GM23338 (cell line): ENCODE data around the gene LASP1NB.
"Not testable (repeated sequence)": the region's sequence is repeated elsewhere in the genome, so short reads cannot be mapped to it uniquely, and the experiment has no call there.

Source experiments
- ATAC-seq: fragments of 200-7000 bp; cut with Tn5 transposase; 3 replicates; pipeline ENCODE4 v1.9.1; 2020
- DNase-seq: peaks from one replicate; pipeline ENCODE4 v3.0.0-alpha.2; 2015; ENCODE audit warnings: low spot score
- H2AFZ ChIP-seq: fragments of 200-600 bp; sonication (generic); 2 replicates; pipeline ENCODE4 v1.8.0; 2016; ENCODE audit warnings: antibody characterized with exemption, mild to moderate bottlenecking, moderate library complexity
- H3F3A ChIP-seq: fragments of 200-600 bp; sonication (generic); replicated peaks from 2 replicates; pipeline ENCODE4 v1.8.0; 2017; ENCODE audit warnings: antibody characterized with exemption, mixed run types, low read depth
- H3K27ac ChIP-seq: fragments of 200-600 bp; sonication (generic); 2 replicates; pipeline ENCODE4 v1.6.1; 2016; ENCODE audit warnings: low read depth
- H3K27me3 ChIP-seq: fragments of 200-600 bp; sonication (generic); 2 replicates; pipeline ENCODE4 v1.8.0; 2016; ENCODE audit warnings: mild to moderate bottlenecking, mixed run types, moderate library complexity; ENCODE audit not compliant: insufficient read depth
- H3K36me3 ChIP-seq: fragments of 200-600 bp; sonication (generic); 2 replicates; pipeline ENCODE4 v1.8.0; 2016; ENCODE audit warnings: mild to moderate bottlenecking; ENCODE audit not compliant: insufficient read depth
- H3K4me1 ChIP-seq: fragments of 200-600 bp; sonication (generic); 2 replicates; pipeline ENCODE4 v1.8.0; 2016; ENCODE audit warnings: mild to moderate bottlenecking, moderate library complexity; ENCODE audit not compliant: insufficient read depth
- H3K4me2 ChIP-seq: fragments of 200-600 bp; sonication (generic); 2 replicates; pipeline ENCODE4 v1.7.1; 2017; ENCODE audit warnings: mixed run types
- H3K4me3 ChIP-seq: fragments of 200-600 bp; sonication (generic); 2 replicates; pipeline ENCODE4 v1.6.1; 2016; ENCODE audit warnings: mixed run types
- H3K79me2 ChIP-seq: fragments of 200-600 bp; sonication (generic); replicated peaks from 2 replicates; pipeline ENCODE4 v1.8.0; 2017; ENCODE audit warnings: mild to moderate bottlenecking; ENCODE audit not compliant: insufficient read depth
- H3K9me2 ChIP-seq: fragments of 200-600 bp; sonication (generic); 2 replicates; pipeline ENCODE4 v1.8.0; 2017; ENCODE audit not compliant: insufficient read depth
- H4K20me1 ChIP-seq: fragments of 200-600 bp; sonication (generic); replicated peaks from 2 replicates; pipeline ENCODE4 v1.8.0; 2017; ENCODE audit warnings: mild to moderate bottlenecking; ENCODE audit not compliant: insufficient read depth
- H3K27ac Mint-ChIP-seq: 2 replicates; pipeline ENCODE4 v1.8.0; 2020; ENCODE audit warnings: inconsistent platforms, mild to moderate bottlenecking, moderate library complexity, mixed read lengths
- H3K27me3 Mint-ChIP-seq: 3 replicates; pipeline ENCODE4 v1.8.0; 2022; ENCODE audit warnings: low read depth, mild to moderate bottlenecking, moderate library complexity, mixed read lengths, inconsistent platforms; ENCODE audit not compliant: insufficient read depth, poor library complexity
- H3K36me3 Mint-ChIP-seq: 3 replicates; pipeline ENCODE4 v1.8.0; 2021; ENCODE audit warnings: low read depth, mild to moderate bottlenecking, inconsistent platforms, moderate library complexity, mixed read lengths
- H3K4me1 Mint-ChIP-seq: 3 replicates; pipeline ENCODE4 v1.8.0; 2020; ENCODE audit warnings: mild to moderate bottlenecking, inconsistent platforms, mixed read lengths
- H3K4me3 Mint-ChIP-seq: 3 replicates; pipeline ENCODE4 v1.8.0; 2021; ENCODE audit warnings: moderate library complexity, mild to moderate bottlenecking, inconsistent platforms, mixed read lengths
- H3K9me3 Mint-ChIP-seq: 3 replicates; pipeline ENCODE4 v1.8.0; 2020; ENCODE audit warnings: moderate library complexity, mild to moderate bottlenecking, inconsistent platforms, mixed read lengths
- CREB1 ChIP-seq: fragments of 250-450 bp; sonication (Bioruptor Pico); IDR thresholded peaks from 2 replicates; pipeline ENCODE4 v1.5.0; 2020; ENCODE audit warnings: low read depth, mild to moderate bottlenecking, moderate library complexity
- ETS1 ChIP-seq: IDR thresholded peaks from 2 replicates; pipeline ENCODE4 v1.6.1; 2016; ENCODE audit warnings: antibody characterized with exemption
- EZH2 ChIP-seq: fragments of 200-600 bp; sonication (generic); IDR thresholded peaks from one replicate; pipeline ENCODE4 v1.8.0; 2017; ENCODE audit warnings: antibody characterized with exemption, mild to moderate bottlenecking, low read depth; ENCODE audit not compliant: unreplicated experiment
- STAT1 ChIP-seq: IDR thresholded peaks from one replicate; pipeline ENCODE4 v1.6.1; 2016; ENCODE audit warnings: antibody characterized with exemption; ENCODE audit not compliant: unreplicated experiment
- ZNF331 ChIP-seq: fragments of 250-450 bp; sonication (Bioruptor Pico); IDR thresholded peaks from 2 replicates; pipeline ENCODE4 v1.5.0; 2020; ENCODE audit warnings: low read depth, mild to moderate bottlenecking, moderate library complexity
- TF ChIP-seq, protein P1 (sequence below), 2 experiments: fragments of 200-600 bp in 1 of 2; sonication (generic) in 1 of 2; conservative IDR thresholded peaks; 2 replicates each; pipeline versions ENCODE4 v1.5.1 to v1.6.1; 2016 to 2017; ENCODE audit warnings: antibody characterized with exemption in 2 of 2, low read depth in 2 of 2, mild to moderate bottlenecking in 2 of 2, moderate library complexity in 1 of 2
- TF ChIP-seq, protein P2 (sequence below): IDR thresholded peaks from one replicate; pipeline ENCODE4 v1.6.1; 2018; ENCODE audit warnings: antibody characterized with exemption; ENCODE audit not compliant: unreplicated experiment

Gene LASP1NB

DNA sequence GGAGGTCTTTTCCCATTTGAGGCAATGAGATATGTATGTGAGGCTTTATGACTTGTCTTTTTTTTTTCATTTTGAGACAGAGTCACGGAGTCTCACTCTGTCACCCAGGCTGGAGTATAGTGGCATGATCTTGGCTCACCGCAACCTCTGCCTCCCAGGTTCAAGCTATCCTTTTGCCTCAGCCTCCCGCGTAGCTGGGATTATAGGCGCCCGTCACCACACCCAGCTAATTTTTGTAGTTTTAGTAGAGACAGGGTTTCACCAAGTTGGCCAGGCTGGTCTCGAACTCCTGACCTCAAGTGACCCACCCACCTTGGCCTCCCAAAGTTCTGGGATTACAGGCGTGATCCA lies 13.7 kb upstream of the LASP1NB start:
- Mint-ChIP-seq H3K4me1 (peaks cover 21% of the 10 kb centered on the region), H3K36me3 (peaks cover 21% of the 10 kb centered on the region)
- not testable (repeated sequence) for H3K4me1 ChIP-seq, H3K27me3 ChIP-seq, H3K27me3 Mint-ChIP-seq, ATAC-seq, H3F3A ChIP-seq, H3K9me2 ChIP-seq, H3K27ac ChIP-seq, DNase-seq, H2AFZ ChIP-seq, H3K36me3 ChIP-seq, H3K4me3 ChIP-seq, H3K4me2 ChIP-seq, H3K9me3 Mint-ChIP-seq, H3K4me3 Mint-ChIP-seq, H3K27ac Mint-ChIP-seq
- peaks cover 14% of the 10 kb centered on the region; the same call in 1 of the 2 replicates for H4K20me1 ChIP-seq
- peaks cover 18% of the 10 kb centered on the region; the same call in 1 of the 2 replicates for H3K79me2 ChIP-seq

- Histone ChIP-seq H3K36me3 (no peaks in the 10 kb centered on the region; the same call in 1 of the 2 replicates), H4K20me1 (peaks cover 9% of the 10 kb centered on the region; the same call in 1 of the 2 replicates), H3K27me3 (no peaks in the 10 kb centered on the region), H3K4me2 (no peak overlapping the region), H3K79me2 (peaks cover 15% of the 10 kb centered on the region; the same call in 1 of the 2 replicates), H3F3A (0 out of 2 replicates have a peak, but pooled peaks cover 9% of the 10 kb centered on the region), H3K4me1 (peaks cover 2% of the 10 kb centered on the region; the same call in 1 of the 2 replicates), H3K9me2 (no peaks in the 10 kb centered on the region), H2AFZ (no peak overlapping the region), H3K4me3 (no peak overlapping the region), H3K27ac (no peak overlapping the region)
- no peaks in the 10 kb centered on the region for H3K9me3 Mint-ChIP-seq
- peaks cover 25% of the 10 kb centered on the region for H3K36me3 Mint-ChIP-seq
- peaks cover 17% of the 10 kb centered on the region for H3K4me1 Mint-ChIP-seq
- ATAC-seq (no peak), DNase-seq (no peak)
- H3K27me3 Mint-ChIP-seq = peaks cover 6% of the 10 kb centered on the region
- H3K27ac Mint-ChIP-seq = no peak overlapping the region
- TF ChIP-seq CREB1 (no peak), ZNF331 (CRISPR knock-in tag) (no peak), EZH2 (no peak), ETS1 (no peak), STAT1 (no peak)
- TF ChIP-seq, protein P1, sequence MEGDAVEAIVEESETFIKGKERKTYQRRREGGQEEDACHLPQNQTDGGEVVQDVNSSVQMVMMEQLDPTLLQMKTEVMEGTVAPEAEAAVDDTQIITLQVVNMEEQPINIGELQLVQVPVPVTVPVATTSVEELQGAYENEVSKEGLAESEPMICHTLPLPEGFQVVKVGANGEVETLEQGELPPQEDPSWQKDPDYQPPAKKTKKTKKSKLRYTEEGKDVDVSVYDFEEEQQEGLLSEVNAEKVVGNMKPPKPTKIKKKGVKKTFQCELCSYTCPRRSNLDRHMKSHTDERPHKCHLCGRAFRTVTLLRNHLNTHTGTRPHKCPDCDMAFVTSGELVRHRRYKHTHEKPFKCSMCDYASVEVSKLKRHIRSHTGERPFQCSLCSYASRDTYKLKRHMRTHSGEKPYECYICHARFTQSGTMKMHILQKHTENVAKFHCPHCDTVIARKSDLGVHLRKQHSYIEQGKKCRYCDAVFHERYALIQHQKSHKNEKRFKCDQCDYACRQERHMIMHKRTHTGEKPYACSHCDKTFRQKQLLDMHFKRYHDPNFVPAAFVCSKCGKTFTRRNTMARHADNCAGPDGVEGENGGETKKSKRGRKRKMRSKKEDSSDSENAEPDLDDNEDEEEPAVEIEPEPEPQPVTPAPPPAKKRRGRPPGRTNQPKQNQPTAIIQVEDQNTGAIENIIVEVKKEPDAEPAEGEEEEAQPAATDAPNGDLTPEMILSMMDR (conservative IDR thresholded peaks at IDR 0.05; ENCODE audit: low read depth in 2 of 2) = no peak
- TF ChIP-seq, protein P2, sequence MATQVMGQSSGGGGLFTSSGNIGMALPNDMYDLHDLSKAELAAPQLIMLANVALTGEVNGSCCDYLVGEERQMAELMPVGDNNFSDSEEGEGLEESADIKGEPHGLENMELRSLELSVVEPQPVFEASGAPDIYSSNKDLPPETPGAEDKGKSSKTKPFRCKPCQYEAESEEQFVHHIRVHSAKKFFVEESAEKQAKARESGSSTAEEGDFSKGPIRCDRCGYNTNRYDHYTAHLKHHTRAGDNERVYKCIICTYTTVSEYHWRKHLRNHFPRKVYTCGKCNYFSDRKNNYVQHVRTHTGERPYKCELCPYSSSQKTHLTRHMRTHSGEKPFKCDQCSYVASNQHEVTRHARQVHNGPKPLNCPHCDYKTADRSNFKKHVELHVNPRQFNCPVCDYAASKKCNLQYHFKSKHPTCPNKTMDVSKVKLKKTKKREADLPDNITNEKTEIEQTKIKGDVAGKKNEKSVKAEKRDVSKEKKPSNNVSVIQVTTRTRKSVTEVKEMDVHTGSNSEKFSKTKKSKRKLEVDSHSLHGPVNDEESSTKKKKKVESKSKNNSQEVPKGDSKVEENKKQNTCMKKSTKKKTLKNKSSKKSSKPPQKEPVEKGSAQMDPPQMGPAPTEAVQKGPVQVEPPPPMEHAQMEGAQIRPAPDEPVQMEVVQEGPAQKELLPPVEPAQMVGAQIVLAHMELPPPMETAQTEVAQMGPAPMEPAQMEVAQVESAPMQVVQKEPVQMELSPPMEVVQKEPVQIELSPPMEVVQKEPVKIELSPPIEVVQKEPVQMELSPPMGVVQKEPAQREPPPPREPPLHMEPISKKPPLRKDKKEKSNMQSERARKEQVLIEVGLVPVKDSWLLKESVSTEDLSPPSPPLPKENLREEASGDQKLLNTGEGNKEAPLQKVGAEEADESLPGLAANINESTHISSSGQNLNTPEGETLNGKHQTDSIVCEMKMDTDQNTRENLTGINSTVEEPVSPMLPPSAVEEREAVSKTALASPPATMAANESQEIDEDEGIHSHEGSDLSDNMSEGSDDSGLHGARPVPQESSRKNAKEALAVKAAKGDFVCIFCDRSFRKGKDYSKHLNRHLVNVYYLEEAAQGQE = no peak
- H3K4me3 Mint-ChIP-seq = no peak overlapping the region
These were observed 13.1 kb upstream of the LASP1NB start for GRCh38 chr17:38912221-38912813.
